PC-9 (cell line): ENCODE data around the gene SEMA5A. TPM values are rescaled to one million over a fixed set of nuclear protein-coding genes. Genes with fewer than 3 reads are reported as not detected.

ENCODE experiments used
- BruUV-seq: library from RNA; stranded (reverse); fragments of 400-500 nt; replicated peaks from 2 replicates; lab custom pipeline; 2021; lab: Mats Ljungman, UMichigan
- CTCF ChIA-PET: fragments of 300-600 bp; sonication (Branson Sonifier 250); formaldehyde crosslinking; loops from one replicate; lab custom pipeline; 2022; ENCODE audit warnings: antibody characterized with exemption; lab: Charles Lee
- POLR2A ChIA-PET: fragments of 300-600 bp; sonication (Branson Sonifier 250); formaldehyde crosslinking; loops from one replicate; lab custom pipeline; 2022; ENCODE audit warnings: antibody characterized with exemption; ENCODE audit not compliant: unreplicated experiment; lab: Charles Lee
- DNase-seq, 2 experiments: peaks; one replicate each; pipeline versions ENCODE4 v3.0.0 to v3.0.0-alpha.2; 2015 to 2022; ENCODE audit warnings: mixed read lengths in 1 of 2
- H2AFZ ChIP-seq: fragments of 200-600 bp; sonication (generic); 2 replicates; pipeline ENCODE4 v1.8.1; 2017; ENCODE audit warnings: antibody characterized with exemption
- H3F3A ChIP-seq: fragments of 200-600 bp; sonication (generic); 2 replicates; pipeline ENCODE4 v1.8.1; 2017; ENCODE audit warnings: antibody characterized with exemption, mild to moderate bottlenecking, low read depth; ENCODE audit not compliant: insufficient read depth
- H3K27ac ChIP-seq: fragments of 200-600 bp; sonication (generic); 2 replicates; pipeline ENCODE4 v1.6.1; 2016; ENCODE audit warnings: mixed run types
- H3K27me3 ChIP-seq: fragments of 200-600 bp; sonication (generic); 2 replicates; pipeline ENCODE4 v1.6.1; 2016; ENCODE audit warnings: low read depth, mixed run types; ENCODE audit not compliant: insufficient read depth
- H3K36me3 ChIP-seq: fragments of 200-600 bp; sonication (generic); 2 replicates; pipeline ENCODE4 v1.6.1; 2016; ENCODE audit warnings: low read depth, mixed run types
- H3K4me1 ChIP-seq: fragments of 200-600 bp; sonication (generic); replicated peaks from 2 replicates; pipeline ENCODE4 v1.6.1; 2016; ENCODE audit warnings: mixed run types; ENCODE audit not compliant: insufficient read depth
- H3K4me2 ChIP-seq: fragments of 200-600 bp; sonication (generic); 2 replicates; pipeline ENCODE4 v1.6.1; 2017; ENCODE audit warnings: mixed run types
- H3K4me3 ChIP-seq: fragments of 200-600 bp; sonication (generic); 2 replicates; pipeline ENCODE4 v1.6.1; 2016; ENCODE audit warnings: mixed run types
- H3K79me2 ChIP-seq: fragments of 200-600 bp; sonication (generic); 2 replicates; pipeline ENCODE4 v1.6.1; 2017; ENCODE audit warnings: low read depth, mixed run types
- H3K9me2 ChIP-seq: fragments of 200-600 bp; sonication (generic); 2 replicates; pipeline ENCODE4 v1.8.1; 2017; ENCODE audit warnings: mild to moderate bottlenecking; ENCODE audit not compliant: insufficient read depth
- H3K9me3 ChIP-seq: fragments of 200-600 bp; sonication (generic); 2 replicates; pipeline ENCODE4 v1.8.1; 2016; ENCODE audit warnings: low read depth; ENCODE audit not compliant: insufficient read depth
- H4K20me1 ChIP-seq: fragments of 200-600 bp; sonication (generic); 2 replicates; pipeline ENCODE4 v1.8.1; 2017; ENCODE audit not compliant: insufficient read depth
- CTCF ChIP-seq: fragments of 200-600 bp; sonication (generic); conservative IDR thresholded peaks from 2 replicates; pipeline ENCODE4 v1.6.1; 2017; ENCODE audit warnings: mixed run types, antibody characterized with exemption, mild to moderate bottlenecking, moderate library complexity
- EZH2 ChIP-seq: fragments of 200-600 bp; sonication (generic); IDR thresholded peaks from 2 replicates; pipeline ENCODE4 v1.8.0; 2017; ENCODE audit warnings: antibody characterized with exemption, low read depth
- intact Hi-C: fragments of 100-400 bp; cut with micrococcal nuclease; formaldehyde crosslinking; loops from one replicate; pipeline ENCODE4 v1.10.0; 2022; ENCODE audit not compliant: unreplicated experiment
- total RNA-seq: library from RNA; stranded (reverse); gene quantifications from 2 replicates; pipeline ENCODE4 v1.2.3, GENCODE V29; 2021

The SEMA5A gene
- total RNA-seq, 1 experiment from 2014 or later: not detected

- ChIA-PET POLR2A (no interaction called here), CTCF (no interaction called here)
Observed at GRCh38 chr5:9456435-9457042, 89.3 kb downstream of the SEMA5A start.

GRCh38 chr5:9455826-9456434, 89.9 kb downstream of the SEMA5A start:
- Histone ChIP-seq H3K79me2 (no peaks in the 10 kb centered on the region), H3K4me2 (no peak overlapping the region), H4K20me1 (no peaks in the 10 kb centered on the region), H3F3A (no peaks in the 10 kb centered on the region), H3K4me3 (no peak overlapping the region), H2AFZ (no peak overlapping the region), H3K27me3 (no peaks in the 10 kb centered on the region), H3K9me3 (0 out of 2 replicates have a peak, but pooled peaks cover 6% of the 10 kb centered on the region), H3K27ac (no peak overlapping the region), H3K9me2 (no peaks in the 10 kb centered on the region), H3K4me1 (0 out of 2 replicates have a peak, but pooled peaks cover 8% of the 10 kb centered on the region), H3K36me3 (no peaks in the 10 kb centered on the region)
- ChIA-PET CTCF (no interaction called here), POLR2A (no interaction called here)
- intact Hi-C loops: no loop called here
- BruUV-seq: no TSS peak
- DNase-seq: no peak
- no peak for TF ChIP-seq CTCF
- no peak for TF ChIP-seq EZH2

More at GRCh38 chr5:9456435-9457042, 89.3 kb downstream of the SEMA5A start:
- intact Hi-C loops: no loop called here
- no peak overlapping the region for H2AFZ ChIP-seq
- H3K36me3 ChIP-seq: no peaks in the 10 kb centered on the region
- H3K9me2 ChIP-seq: no peaks in the 10 kb centered on the region
- no peaks in the 10 kb centered on the region for H3K79me2 ChIP-seq
- no peak for DNase-seq
- H3K9me3 ChIP-seq: 0 out of 2 replicates have a peak, but pooled peaks cover 6% of the 10 kb centered on the region
- no peak overlapping the region for H3K4me3 ChIP-seq
- H3F3A ChIP-seq: no peaks in the 10 kb centered on the region
- no peaks in the 10 kb centered on the region for H4K20me1 ChIP-seq
- H3K27ac ChIP-seq: no peak overlapping the region
- TF ChIP-seq CTCF: no peak
- TF ChIP-seq EZH2: no peak
- H3K4me1 ChIP-seq: 0 out of 2 replicates have a peak, but pooled peaks cover 8% of the 10 kb centered on the region
- H3K4me2 ChIP-seq: no peak overlapping the region
- BruUV-seq: no TSS peak
- no peaks in the 10 kb centered on the region for H3K27me3 ChIP-seq

GRCh38 chr5:9454491-9454890, 91.4 kb downstream of the SEMA5A start:
- H3K36me3 ChIP-seq: no peaks in the 10 kb centered on the region

More at GRCh38 chr5:9454491-9454890, 91.4 kb downstream of the SEMA5A start:
- intact Hi-C loops: no loop called here
- 0 out of 2 replicates have a peak, but pooled peaks cover 8% of the 10 kb centered on the region for H3K4me1 ChIP-seq
- ChIA-PET POLR2A (no interaction called here), CTCF (no interaction called here)
- H3K27me3 ChIP-seq: no peaks in the 10 kb centered on the region
- H4K20me1 ChIP-seq: no peaks in the 10 kb centered on the region
- no peaks in the 10 kb centered on the region for H3K79me2 ChIP-seq
- H3K9me3 ChIP-seq: 0 out of 2 replicates have a peak, but pooled peaks cover 6% of the 10 kb centered on the region
- no peaks in the 10 kb centered on the region for H3K9me2 ChIP-seq
- no TSS peak for BruUV-seq
- TF ChIP-seq EZH2 (no peak), CTCF (no peak)
- H3K4me2 ChIP-seq: no peak overlapping the region
- H3K4me3 ChIP-seq: no peak overlapping the region
- H3K27ac ChIP-seq: no peak overlapping the region
- no peaks in the 10 kb centered on the region for H3F3A ChIP-seq
- no peak overlapping the region for H2AFZ ChIP-seq
- no peak for DNase-seq
